NT2/D1 (cell line): ENCODE data around the gene TSSK2.

ENCODE experiments used
- SUZ12 ChIP-seq: IDR thresholded peaks from 2 replicates; pipeline ENCODE4 v1.6.1; 2011; ENCODE audit not compliant: insufficient read length, insufficient read depth; ENCODE audit errors: extremely low read depth
- YY1 ChIP-seq: IDR thresholded peaks from 2 replicates; pipeline ENCODE4 v1.6.1; 2011; ENCODE audit not compliant: insufficient read length, insufficient read depth
- ZNF274 ChIP-seq: IDR thresholded peaks from 2 replicates; pipeline ENCODE4 v1.6.1; 2011; ENCODE audit warnings: mild to moderate bottlenecking, low read depth, low read length

- TF ChIP-seq ZNF274 (no peak), SUZ12 (no peak), YY1 (no peak)
Measured at GRCh38 chr22:19181786-19182471, 50.8 kb downstream of the TSSK2 start.
